DND-41 (cell line): Measurements from ENCODE around the gene POLR2E.

ENCODE experiments used
- ATAC-seq: fragments of 200-7000 bp; cut with Tn5 transposase; 3 replicates; pipeline ENCODE4 v1.9.1; 2021; ENCODE audit warnings: low read depth; ENCODE audit not compliant: insufficient read depth
- DNase-seq: peaks from one replicate; pipeline ENCODE4 v3.0.0-alpha.2; 2020
- H2AFZ ChIP-seq: 2 replicates; pipeline ENCODE4 v1.6.0; 2012; ENCODE audit warnings: low read depth, low read length
- H3K27ac ChIP-seq: 2 replicates; pipeline ENCODE4 v1.5.1; 2012; ENCODE audit warnings: low read length, inconsistent platforms
- H3K27me3 ChIP-seq: fragments of 200-600 bp; sonication (generic); 2 replicates; pipeline ENCODE4 v1.6.0; 2012; ENCODE audit warnings: low read length, mild to moderate bottlenecking, inconsistent platforms; ENCODE audit not compliant: insufficient read depth, poor library complexity
- H3K36me3 ChIP-seq: 2 replicates; pipeline ENCODE4 v1.5.1; 2012; ENCODE audit warnings: low read length, inconsistent platforms; ENCODE audit not compliant: insufficient read depth
- H3K4me1 ChIP-seq: 2 replicates; pipeline ENCODE4 v1.5.1; 2012; ENCODE audit warnings: mild to moderate bottlenecking, low read length; ENCODE audit not compliant: insufficient read depth
- H3K4me2 ChIP-seq: 2 replicates; pipeline ENCODE4 v1.6.0; 2012; ENCODE audit warnings: mild to moderate bottlenecking, moderate library complexity, low read length, inconsistent platforms; ENCODE audit not compliant: insufficient read depth
- H3K4me3 ChIP-seq, 2 experiments: fragments of 200-600 bp in 1 of 2; shearing (Covaris generic) in 1 of 2; 2 replicates each; pipeline ENCODE4 v1.5.1; 2012 to 2016; ENCODE audit warnings: inconsistent platforms in 2 of 2, low read length in 2 of 2, mild to moderate bottlenecking in 2 of 2, low read depth in 1 of 2, moderate library complexity in 1 of 2
- H3K79me2 ChIP-seq: 2 replicates; pipeline ENCODE4 v1.6.0; 2012; ENCODE audit warnings: low read length, inconsistent platforms; ENCODE audit not compliant: insufficient read depth
- H3K9ac ChIP-seq: 2 replicates; pipeline ENCODE4 v1.6.0; 2012; ENCODE audit warnings: low read depth, mild to moderate bottlenecking, inconsistent platforms, low read length, moderate library complexity
- H3K9me3 ChIP-seq: 2 replicates; pipeline ENCODE4 v1.5.1; 2012; ENCODE audit warnings: low read length, moderate library complexity, mild to moderate bottlenecking, inconsistent platforms; ENCODE audit not compliant: insufficient read depth, severe bottlenecking
- H4K20me1 ChIP-seq: 2 replicates; pipeline ENCODE4 v1.6.0; 2012; ENCODE audit warnings: low read length; ENCODE audit not compliant: insufficient read depth
- CTCF ChIP-seq: IDR thresholded peaks from 2 replicates; pipeline ENCODE4 v1.5.1; 2012; ENCODE audit warnings: borderline replicate concordance, low read length, moderate library complexity, mild to moderate bottlenecking; ENCODE audit not compliant: poor library complexity, severe bottlenecking; ENCODE audit errors: extremely low read depth
- EZH2 ChIP-seq: IDR thresholded peaks from 3 replicates; pipeline ENCODE4 v1.6.1; 2012; ENCODE audit warnings: borderline replicate concordance, low read depth, mild to moderate bottlenecking, moderate library complexity, low read length, inconsistent platforms; ENCODE audit not compliant: severe bottlenecking

The POLR2E gene

GRCh38 chr19:1094978-1095701, at the start of gene POLR2E:
Gene POLR2E, minus strand, starts transcription at chr19:1095375. Its CDS starts 60 bp downstream, at chr19:1095315.
- DNase-seq (peak; percentile 97), ATAC-seq (peak; percentile 99)
- peak within 1 kb of the TSS; percentile 73 for H2AFZ ChIP-seq
- peaks cover 26% of the 10 kb centered on the region for H3K4me1 ChIP-seq
- no peaks in the 10 kb centered on the region for H3K9me3 ChIP-seq
- H3K4me3 ChIP-seq, result peak within 1 kb of the TSS; percentile 98 to 99
- H3K9ac ChIP-seq, result peak within 1 kb of the TSS; percentile 91
- H3K4me2 ChIP-seq, result peak within 1 kb of the TSS; percentile 99
- peaks cover 38% of the 10 kb centered on the region for H3K79me2 ChIP-seq
- TF ChIP-seq EZH2 (no peak), CTCF (no peak)
- peak within 1 kb of the TSS; percentile 87 for H3K27ac ChIP-seq
- H3K27me3 ChIP-seq, result no peaks in the 10 kb centered on the region
- peaks cover 34% of the 10 kb centered on the region for H3K36me3 ChIP-seq
- H4K20me1 ChIP-seq, result peaks cover 34% of the 10 kb centered on the region

GRCh38 chr19:1144741-1145140, 49.6 kb upstream of the POLR2E start:
- H4K20me1 ChIP-seq, result 0 out of 2 replicates have a peak, but pooled peaks cover 2% of the 10 kb centered on the region
- peaks cover 23% of the 10 kb centered on the region for H3K36me3 ChIP-seq
- H3K79me2 ChIP-seq, result no peaks in the 10 kb centered on the region; the same call in 1 of the 2 replicates
- no peaks in the 10 kb centered on the region for H3K27me3 ChIP-seq
- no peak overlapping the region for H3K4me3 ChIP-seq
- ATAC-seq (no peak), DNase-seq (no peak)
- no peak for TF ChIP-seq CTCF
- no peak for TF ChIP-seq EZH2
- no peaks in the 10 kb centered on the region for H3K9me3 ChIP-seq
- no peaks in the 10 kb centered on the region for H3K4me1 ChIP-seq
- H2AFZ ChIP-seq, result no peak overlapping the region
- H3K9ac ChIP-seq, result no peak overlapping the region
- no peak overlapping the region for H3K4me2 ChIP-seq
- no peak overlapping the region for H3K27ac ChIP-seq

GRCh38 chr19:1143828-1144399, 48.7 kb upstream of the POLR2E start:
- Histone ChIP-seq H3K36me3 (peaks cover 23% of the 10 kb centered on the region), H3K27me3 (no peaks in the 10 kb centered on the region), H3K9ac (no peak overlapping the region), H3K4me1 (no peaks in the 10 kb centered on the region), H3K9me3 (no peaks in the 10 kb centered on the region), H2AFZ (no peak overlapping the region), H3K27ac (no peak overlapping the region), H3K79me2 (no peaks in the 10 kb centered on the region; the same call in 1 of the 2 replicates), H4K20me1 (0 out of 2 replicates have a peak, but pooled peaks cover 2% of the 10 kb centered on the region), H3K4me2 (no peak overlapping the region), H3K4me3 (no peak overlapping the region)
- TF ChIP-seq CTCF (no peak), EZH2 (no peak)
- DNase-seq (no peak), ATAC-seq (no peak)
